Keratinocyte (primary cell): ENCODE data around the gene C2CD3. TPM values are rescaled to one million over a fixed set of nuclear protein-coding genes. Genes with fewer than 3 reads are reported as not detected.

ENCODE experiments used
- DNase-seq: peaks from one replicate; pipeline ENCODE4 v3.0.0-alpha.2; 2011; ENCODE audit warnings: low read depth, missing footprints, low spot score
- FAIRE-seq: peaks from 2 replicates; lab custom pipeline; 2011; peaks lifted over from hg19 to GRCh38; lab: Jason Lieb, UNC
- H2AFZ ChIP-seq: 2 replicates; pipeline ENCODE4 v1.6.0; 2012; ENCODE audit warnings: low read length, control low read depth, inconsistent platforms; ENCODE audit not compliant: control insufficient read depth
- H3K27ac ChIP-seq: 2 replicates; pipeline ENCODE4 v1.5.1; 2011; ENCODE audit warnings: low read length; ENCODE audit not compliant: control insufficient read depth, insufficient read depth
- H3K27me3 ChIP-seq: 3 replicates; pipeline ENCODE4 v1.6.0; 2011; ENCODE audit warnings: low read length; ENCODE audit not compliant: control insufficient read depth, insufficient read depth; ENCODE audit errors: extremely low read depth
- H3K36me3 ChIP-seq, 2 experiments: 2 replicates in 1 of 2; 3 replicates in 1 of 2; pipeline ENCODE4 v1.5.1; 2011; ENCODE audit warnings: low read length in 2 of 2, mild to moderate bottlenecking in 1 of 2; ENCODE audit not compliant: control insufficient read depth in 2 of 2, insufficient read depth in 2 of 2; ENCODE audit errors: extremely low read depth in 1 of 2
- H3K4me1 ChIP-seq: 3 replicates; pipeline ENCODE4 v1.5.1; 2011; ENCODE audit warnings: low read length; ENCODE audit not compliant: control insufficient read depth, insufficient read depth; ENCODE audit errors: extremely low read depth
- H3K4me2 ChIP-seq: 3 replicates; pipeline ENCODE4 v1.6.0; 2011; ENCODE audit warnings: low read depth, low read length; ENCODE audit not compliant: control insufficient read depth, insufficient read depth; ENCODE audit errors: extremely low read depth
- H3K4me3 ChIP-seq, 3 experiments: fragments of 200-600 bp in 1 of 3; sonication (generic) in 1 of 3; 2 replicates in 2 of 3; 3 replicates in 1 of 3; pipeline ENCODE4 v1.5.1; 2011 to 2016; ENCODE audit warnings: low read length in 3 of 3, mild to moderate bottlenecking in 3 of 3, control low read depth in 2 of 3, inconsistent platforms in 1 of 3, low read depth in 1 of 3, mixed read lengths in 1 of 3, mixed run types in 1 of 3, moderate library complexity in 1 of 3; ENCODE audit not compliant: control insufficient read depth in 2 of 3, insufficient read depth in 2 of 3; ENCODE audit errors: extremely low read depth in 1 of 3
- H3K79me2 ChIP-seq: 2 replicates; pipeline ENCODE4 v1.6.0; 2012; ENCODE audit warnings: low read length; ENCODE audit not compliant: control insufficient read depth, insufficient read depth
- H3K9ac ChIP-seq: 3 replicates; pipeline ENCODE4 v1.6.0; 2011; ENCODE audit warnings: low read length; ENCODE audit not compliant: control insufficient read depth, insufficient read depth; ENCODE audit errors: extremely low read depth
- H3K9me1 ChIP-seq: 3 replicates; pipeline ENCODE4 v1.6.0; 2011; ENCODE audit warnings: low read length; ENCODE audit not compliant: control insufficient read depth, insufficient read depth; ENCODE audit errors: extremely low read depth
- H3K9me3 ChIP-seq: 2 replicates; pipeline ENCODE4 v1.5.1; 2012; ENCODE audit warnings: low read depth, low read length; ENCODE audit not compliant: control insufficient read depth
- H4K20me1 ChIP-seq: 3 replicates; pipeline ENCODE4 v1.6.0; 2011; ENCODE audit warnings: low read length; ENCODE audit not compliant: control insufficient read depth, insufficient read depth; ENCODE audit errors: extremely low read depth
- EZH2 ChIP-seq: IDR thresholded peaks from one replicate; pipeline ENCODE4 v1.6.1; 2012; ENCODE audit warnings: inconsistent platforms, mild to moderate bottlenecking, low read length, moderate library complexity
- dilution Hi-C: fragments of 300-500 bp; cut with MboI; formaldehyde crosslinking; loops from one replicate; pipeline ENCODE4 v1.7.0; 2020; ENCODE audit warnings: low sequenced_read_pairs; ENCODE audit not compliant: extremely low pct_ligation_motif_present
- polyA plus RNA-seq, 5 experiments: library from polyadenylated mRNA; depleted of rRNA in 3 of 5; stranded (reverse) in 3 of 5; stranded (forward) in 1 of 5; unstranded in 1 of 5; fragments of >200 nt; gene quantifications; 1 replicate in 1 of 5; 2 replicates in 3 of 5; 3 replicates in 1 of 5; pipeline versions ENCODE4 v1.2.1 to v1.2.3, GENCODE V29; 2011 to 2012; ENCODE audit warnings: missing spikeins in 2 of 5, low read depth in 1 of 5, low replicate concordance in 1 of 5
- TF ChIP-seq, protein P1 (sequence below), 3 experiments: IDR thresholded peaks in 1 of 3; conservative IDR thresholded peaks in 1 of 3; optimal IDR thresholded peaks in 1 of 3; 2 replicates in 2 of 3; 3 replicates in 1 of 3; pipeline versions ENCODE3 to v1.5.1; 2011; ENCODE audit warnings: low read length in 3 of 3, mild to moderate bottlenecking in 3 of 3, moderate library complexity in 2 of 3, control low read depth in 1 of 3, inconsistent platforms in 1 of 3; ENCODE audit not compliant: insufficient read depth in 2 of 3; ENCODE audit errors: extremely low read depth in 1 of 3

Gene C2CD3
- polyA plus RNA-seq, 1 donor (not counting 4 experiments of a cell fraction or from before 2014, with no cell fraction given) = 9.8 TPM

- dilution Hi-C loops = no loop called here
- Histone ChIP-seq H3K36me3 (peaks cover 3 to 4% of the 10 kb centered on the region in 2 experiments), H2AFZ (no peak overlapping the region), H3K27me3 (no peaks in the 10 kb centered on the region), H3K9me3 (no peaks in the 10 kb centered on the region), H3K4me3 (no peak overlapping the region), H4K20me1 (no peaks in the 10 kb centered on the region), H3K27ac (no peak overlapping the region), H3K4me1 (no peaks in the 10 kb centered on the region), H3K9me1 (no peaks in the 10 kb centered on the region), H3K9ac (no peak overlapping the region), H3K79me2 (peaks cover 52% of the 10 kb centered on the region), H3K4me2 (no peak overlapping the region)
- TF ChIP-seq, protein P1, sequence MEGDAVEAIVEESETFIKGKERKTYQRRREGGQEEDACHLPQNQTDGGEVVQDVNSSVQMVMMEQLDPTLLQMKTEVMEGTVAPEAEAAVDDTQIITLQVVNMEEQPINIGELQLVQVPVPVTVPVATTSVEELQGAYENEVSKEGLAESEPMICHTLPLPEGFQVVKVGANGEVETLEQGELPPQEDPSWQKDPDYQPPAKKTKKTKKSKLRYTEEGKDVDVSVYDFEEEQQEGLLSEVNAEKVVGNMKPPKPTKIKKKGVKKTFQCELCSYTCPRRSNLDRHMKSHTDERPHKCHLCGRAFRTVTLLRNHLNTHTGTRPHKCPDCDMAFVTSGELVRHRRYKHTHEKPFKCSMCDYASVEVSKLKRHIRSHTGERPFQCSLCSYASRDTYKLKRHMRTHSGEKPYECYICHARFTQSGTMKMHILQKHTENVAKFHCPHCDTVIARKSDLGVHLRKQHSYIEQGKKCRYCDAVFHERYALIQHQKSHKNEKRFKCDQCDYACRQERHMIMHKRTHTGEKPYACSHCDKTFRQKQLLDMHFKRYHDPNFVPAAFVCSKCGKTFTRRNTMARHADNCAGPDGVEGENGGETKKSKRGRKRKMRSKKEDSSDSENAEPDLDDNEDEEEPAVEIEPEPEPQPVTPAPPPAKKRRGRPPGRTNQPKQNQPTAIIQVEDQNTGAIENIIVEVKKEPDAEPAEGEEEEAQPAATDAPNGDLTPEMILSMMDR (optimal IDR thresholded peaks at IDR 0.05 in 1 of 3, IDR thresholded peaks at IDR 0.05 in 1 of 3, conservative IDR thresholded peaks at IDR 0.05 in 1 of 3; ENCODE audit: extremely low read depth in 1 of 3, insufficient read depth in 2 of 3, low read length in 3 of 3) = no peak
- TF ChIP-seq EZH2 = no peak
- no peak for FAIRE-seq
- no peak for DNase-seq
These were observed 14.9 kb upstream of the C2CD3 start for GRCh38 chr11:74185695-74186094.

- H3K27ac ChIP-seq = no peak overlapping the region
- H3K4me3 ChIP-seq = no peak overlapping the region
- no peak for FAIRE-seq
- H3K4me2 ChIP-seq = no peak overlapping the region
- H4K20me1 ChIP-seq = no peaks in the 10 kb centered on the region
- H3K9me1 ChIP-seq = no peaks in the 10 kb centered on the region
- H3K36me3 ChIP-seq = peaks cover 3 to 4% of the 10 kb centered on the region in 2 experiments
- no peak for TF ChIP-seq EZH2
- TF ChIP-seq, protein P1 (optimal IDR thresholded peaks at IDR 0.05 in 1 of 3, IDR thresholded peaks at IDR 0.05 in 1 of 3, conservative IDR thresholded peaks at IDR 0.05 in 1 of 3; ENCODE audit: extremely low read depth in 1 of 3, insufficient read depth in 2 of 3, low read length in 3 of 3) = no peak
- no peaks in the 10 kb centered on the region for H3K9me3 ChIP-seq
- H3K27me3 ChIP-seq = no peaks in the 10 kb centered on the region
- H3K4me1 ChIP-seq = no peaks in the 10 kb centered on the region
- H3K9ac ChIP-seq = no peak overlapping the region
- peaks cover 55% of the 10 kb centered on the region for H3K79me2 ChIP-seq
- dilution Hi-C loops = no loop called here
- no peak overlapping the region for H2AFZ ChIP-seq
- DNase-seq = no peak
These were observed 14.5 kb upstream of the C2CD3 start for GRCh38 chr11:74185285-74185684.
